ENCODE measurements around the gene OTOG.

Gene OTOG

DNA sequence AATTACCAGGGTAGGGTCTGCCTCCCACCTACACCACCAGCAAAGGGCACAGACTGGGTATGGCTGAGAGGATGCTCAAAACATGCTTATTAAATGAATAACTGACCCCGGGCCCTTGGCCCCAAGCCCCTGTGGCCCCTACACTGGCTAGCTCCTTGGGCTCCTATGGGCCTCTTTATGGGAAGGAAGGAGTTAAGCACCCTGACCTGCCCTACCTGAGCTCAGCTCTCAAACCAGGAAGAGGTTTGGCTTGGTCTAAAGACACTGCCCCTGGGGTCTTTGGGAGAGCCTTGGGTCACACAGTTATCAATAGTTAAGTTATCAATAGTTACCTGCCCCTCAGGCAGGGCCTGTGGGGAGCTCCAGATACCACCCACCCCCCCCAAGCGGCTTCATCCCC is 4.0 kb upstream of the OTOG start:
- no peak for DNase-seq

DNA sequence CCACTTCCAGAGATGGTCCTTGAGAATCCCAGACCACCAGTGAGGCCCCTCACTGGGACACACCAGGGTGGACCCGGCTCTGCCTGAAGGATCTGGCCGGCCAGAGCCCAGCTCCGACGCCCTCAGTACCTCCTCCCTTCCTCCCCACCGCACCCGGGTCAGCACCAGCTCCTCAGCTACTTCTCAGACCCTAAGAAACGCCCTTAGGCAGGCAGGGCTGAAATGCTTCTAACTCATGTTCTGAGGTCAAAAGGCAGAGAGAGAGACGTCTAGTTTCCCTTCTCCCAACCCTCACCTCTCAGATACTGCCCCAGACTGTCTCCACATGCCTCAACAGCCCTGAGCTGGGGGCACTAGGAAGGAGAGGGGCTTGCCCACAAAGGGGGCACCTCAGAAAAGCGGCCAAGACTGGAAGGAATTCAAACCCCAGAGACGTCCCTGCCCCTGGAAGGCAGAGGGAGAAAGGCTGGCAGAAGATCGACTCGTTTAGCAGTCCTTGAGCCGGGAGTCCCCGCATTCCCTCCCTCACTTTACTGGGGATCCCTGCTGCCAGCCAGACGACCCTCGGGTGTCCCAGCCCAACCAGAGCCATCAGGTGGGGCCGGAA is 3.4 kb upstream of the OTOG start:
- DNase-seq, result no peak

DNA sequence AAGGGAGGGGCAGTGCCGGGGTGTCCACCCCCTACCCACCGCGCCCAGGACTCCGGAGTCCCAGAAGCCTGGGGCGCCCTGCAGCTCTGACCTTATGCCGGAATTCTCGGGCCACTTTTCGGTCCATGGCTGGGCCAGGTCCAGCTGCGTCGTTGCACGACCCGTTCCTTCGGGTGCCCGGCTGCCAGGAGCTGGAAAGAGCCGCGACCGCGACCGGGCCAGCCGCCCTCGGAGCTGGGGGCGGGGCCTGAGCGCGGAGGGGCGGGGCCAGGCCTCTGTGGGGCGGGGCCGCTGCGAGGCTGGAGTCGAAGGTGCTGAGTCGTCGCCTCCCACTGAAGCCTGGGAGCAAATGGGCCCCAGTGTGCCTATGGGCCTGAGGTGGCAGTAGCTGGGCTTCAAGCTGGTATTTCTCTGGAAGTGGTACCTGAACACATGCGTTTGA is 2.9 kb upstream of the OTOG start, which contains the start of gene USH1C:
USH1C (minus strand) TSS at position 236 of the 442 bp plus-strand sequence; CDS start at position 127, 109 bp downstream.
- no peak for DNase-seq

DNA sequence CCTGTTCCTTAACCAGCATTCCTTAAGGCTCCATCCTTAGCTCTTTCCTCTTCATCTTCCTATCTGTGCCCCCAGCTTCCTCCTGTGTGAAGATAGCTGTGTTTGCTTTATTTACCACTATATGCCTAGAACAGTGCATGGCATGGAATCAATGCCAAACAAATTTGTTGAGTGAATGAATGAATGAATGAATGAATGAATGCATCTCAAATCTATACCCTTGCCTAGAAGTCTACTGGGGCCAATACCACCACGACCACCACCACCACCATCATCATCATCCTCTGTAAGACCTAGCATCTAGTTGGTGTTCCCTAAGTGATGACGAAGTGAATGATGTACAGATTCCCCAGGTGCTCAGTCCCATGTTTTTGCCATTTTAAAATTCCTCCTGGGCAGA is 819 bp upstream of the OTOG start:
- DNase-seq, result no peak

DNA sequence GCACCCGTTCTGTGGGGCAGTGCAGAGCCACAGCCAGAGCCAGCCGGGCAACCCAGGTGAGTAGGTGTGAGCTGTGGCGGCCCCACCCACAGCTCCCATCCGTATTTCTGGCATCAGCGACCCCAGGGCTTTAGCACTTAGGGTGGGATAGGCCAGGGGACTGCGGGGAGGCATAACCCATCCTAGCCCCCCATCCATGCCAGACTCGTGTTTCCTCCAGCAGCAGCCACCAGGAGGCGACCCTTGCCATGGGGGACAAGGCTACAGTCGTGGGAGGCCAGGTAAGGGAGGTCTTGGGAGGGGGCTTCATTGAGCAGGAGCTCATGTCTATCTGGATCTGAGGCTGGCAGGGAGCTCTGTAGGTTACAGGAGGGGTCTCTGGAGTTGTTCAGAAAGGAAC is 873 bp downstream of the OTOG start:
- no peak for DNase-seq

DNA sequence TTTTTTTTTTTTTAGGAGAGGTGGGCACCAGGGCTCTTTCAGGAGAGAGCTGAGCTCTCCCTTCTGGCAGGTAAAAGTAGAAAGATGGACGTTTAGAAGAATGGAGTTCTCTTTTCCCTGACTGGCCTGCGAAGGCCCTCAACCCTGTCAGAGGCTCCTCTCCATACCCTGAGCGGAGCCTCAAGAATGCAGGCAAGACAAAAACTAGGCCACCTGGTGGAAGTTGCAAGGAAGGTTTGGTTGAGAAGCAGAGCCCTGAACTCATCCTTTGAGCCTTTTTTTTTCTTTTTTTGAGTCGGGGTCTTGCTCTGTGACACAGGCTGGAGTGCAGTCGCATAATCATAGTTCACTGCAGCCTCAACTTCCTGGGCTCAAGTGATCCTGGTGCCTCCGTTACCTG is 1.4 kb downstream of the OTOG start:
- no peak for DNase-seq

DNA sequence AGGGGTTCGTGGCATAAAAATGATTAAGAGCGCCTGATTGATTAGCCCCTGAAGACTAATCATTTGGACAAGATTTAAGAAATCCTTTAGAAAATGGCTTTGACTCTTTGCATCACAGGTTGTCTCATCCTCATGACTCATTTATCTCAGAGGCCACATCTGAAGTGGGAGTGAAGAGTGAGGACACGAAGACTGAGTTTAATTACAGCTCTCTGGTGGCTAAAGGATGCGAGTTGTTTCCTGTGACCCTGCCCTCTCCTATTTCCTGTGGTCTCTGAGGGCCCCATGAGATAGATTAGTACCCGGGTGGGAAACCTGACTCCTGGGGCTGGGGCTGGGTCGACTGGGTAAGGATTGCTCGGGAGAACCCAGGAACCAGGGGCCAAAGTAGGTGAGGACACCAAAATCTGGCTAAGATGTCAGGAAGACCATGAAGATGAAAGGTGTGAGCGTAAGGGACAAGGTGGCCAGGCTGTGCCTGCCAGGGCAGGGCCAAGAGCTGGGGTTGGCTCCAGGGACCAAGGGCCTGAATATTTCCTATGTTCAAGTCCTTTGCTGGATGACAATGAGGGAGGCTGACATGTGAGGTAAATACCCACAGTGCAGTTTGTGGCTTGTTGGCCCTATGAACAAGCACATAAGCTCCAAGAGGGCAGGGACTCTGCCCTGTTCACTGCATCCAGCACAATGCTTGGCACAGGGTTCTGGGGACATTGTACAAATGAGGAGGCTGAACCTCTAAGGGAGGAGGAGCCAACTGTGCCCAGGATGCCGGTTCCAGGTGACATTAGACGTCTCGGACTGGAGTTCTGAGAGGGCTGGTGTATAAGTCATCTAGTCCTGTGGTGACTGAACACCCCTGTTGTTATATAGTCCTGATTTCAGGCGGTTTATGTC is 3.6 kb downstream of the OTOG start:
- no peak for DNase-seq

DNA sequence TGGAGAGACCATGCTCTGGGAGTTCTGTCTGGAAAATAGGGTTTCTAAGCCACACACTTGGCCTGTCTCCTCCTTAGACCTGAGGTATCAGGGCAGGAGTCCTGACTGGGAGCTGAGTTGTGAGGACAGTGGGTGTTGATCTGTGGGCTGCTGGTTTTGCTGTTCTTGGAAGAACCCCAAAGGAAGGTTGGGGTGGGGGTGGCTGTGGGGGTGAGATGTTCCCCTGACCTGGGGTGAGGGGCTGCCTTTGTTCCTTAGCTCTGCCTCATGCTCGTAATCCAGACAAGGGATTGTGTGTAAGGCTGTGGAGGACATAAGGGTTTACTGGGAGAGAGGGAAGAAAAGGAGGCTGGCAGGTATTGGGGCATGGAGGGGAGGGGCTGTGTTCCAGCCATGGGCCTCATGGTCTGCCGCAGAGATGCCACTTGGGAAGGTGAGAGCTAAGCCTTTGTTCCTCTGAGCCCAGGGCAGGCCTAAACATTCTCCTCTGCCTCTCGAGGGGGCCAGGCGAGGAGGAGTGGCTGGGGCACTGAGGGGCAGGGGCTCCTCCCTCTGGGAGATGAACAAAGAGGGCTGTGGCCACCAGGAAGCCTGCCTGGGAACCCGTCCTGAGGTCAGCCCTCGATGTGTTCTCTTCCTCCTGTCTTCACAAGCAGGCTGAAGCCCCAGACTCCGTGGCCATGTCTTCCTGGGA is 4.4 kb downstream of the OTOG start:
- no peak for DNase-seq

DNA sequence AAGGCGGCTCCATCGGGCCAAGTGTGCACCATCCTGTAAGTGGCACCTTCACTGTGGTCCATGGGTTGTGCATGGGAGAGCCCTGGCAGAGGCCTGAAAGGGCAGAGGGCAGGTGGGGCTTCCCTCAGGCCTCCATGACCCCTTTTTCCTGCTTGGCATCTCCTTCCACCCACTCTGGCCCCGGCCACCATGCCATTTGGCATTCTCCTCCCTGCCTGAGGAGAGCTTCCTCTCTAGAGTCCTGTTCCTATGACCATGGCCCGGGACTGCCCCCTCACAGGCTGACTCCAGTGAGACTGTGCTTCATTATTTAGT is 4.9 kb downstream of the OTOG start:
- no peak for DNase-seq

DNA sequence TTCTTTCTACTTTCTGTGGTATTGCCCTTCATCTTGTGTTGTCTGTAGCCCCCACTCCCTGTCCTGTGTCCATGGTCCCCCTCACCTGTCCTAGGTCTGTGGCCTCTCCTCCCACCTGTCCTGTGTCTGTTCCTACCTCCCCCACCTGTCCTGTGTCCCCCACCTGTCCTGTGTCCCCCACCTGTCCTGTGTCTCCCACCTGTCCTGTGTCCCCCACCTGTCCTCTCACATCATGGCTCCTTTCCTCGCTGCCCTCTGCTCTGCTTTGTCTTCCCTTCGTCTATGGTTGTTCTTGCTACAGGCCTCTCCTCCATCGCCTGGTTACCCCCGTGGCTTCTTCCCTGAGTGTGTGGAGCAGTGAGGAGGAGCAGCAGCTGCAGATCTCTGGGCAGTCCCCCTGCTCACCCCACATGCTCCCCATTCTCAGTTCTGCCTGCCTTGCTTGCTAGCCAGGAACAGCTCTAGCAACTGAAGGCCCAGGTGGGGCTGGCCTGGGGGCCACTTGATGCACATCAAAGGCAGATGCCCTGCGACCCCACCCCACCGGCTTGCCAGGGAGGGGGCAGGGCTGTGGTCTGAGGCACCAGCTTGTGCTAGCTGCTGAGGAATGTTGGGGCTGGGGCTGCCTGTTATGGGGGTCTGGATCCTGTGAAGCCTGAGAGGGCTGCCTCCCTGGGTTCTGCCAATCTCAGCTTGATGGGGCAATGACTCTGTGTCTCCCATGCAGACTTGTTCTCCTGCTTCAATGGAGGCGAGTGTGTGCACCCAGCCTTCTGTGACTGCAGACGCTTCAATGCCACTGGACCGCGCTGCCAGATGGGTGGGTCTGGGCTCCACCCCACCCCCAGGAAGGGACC is 5.6 kb downstream of the OTOG start:
- no peak for DNase-seq

DNA sequence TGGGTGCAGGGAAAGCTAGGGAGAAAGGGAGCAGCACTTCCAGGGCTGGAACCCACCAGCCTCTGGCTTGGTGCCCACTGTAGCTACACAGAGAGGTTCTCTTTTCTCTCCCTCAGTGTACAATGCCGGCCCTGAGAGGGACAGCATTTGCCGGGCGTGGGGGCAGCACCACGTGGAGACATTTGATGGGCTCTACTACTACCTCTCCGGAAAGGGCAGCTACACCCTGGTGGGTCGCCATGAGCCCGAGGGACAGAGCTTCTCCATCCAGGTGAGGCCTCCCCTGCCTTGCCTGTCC is 6.1 kb downstream of the OTOG start:
- no peak for DNase-seq

DNA sequence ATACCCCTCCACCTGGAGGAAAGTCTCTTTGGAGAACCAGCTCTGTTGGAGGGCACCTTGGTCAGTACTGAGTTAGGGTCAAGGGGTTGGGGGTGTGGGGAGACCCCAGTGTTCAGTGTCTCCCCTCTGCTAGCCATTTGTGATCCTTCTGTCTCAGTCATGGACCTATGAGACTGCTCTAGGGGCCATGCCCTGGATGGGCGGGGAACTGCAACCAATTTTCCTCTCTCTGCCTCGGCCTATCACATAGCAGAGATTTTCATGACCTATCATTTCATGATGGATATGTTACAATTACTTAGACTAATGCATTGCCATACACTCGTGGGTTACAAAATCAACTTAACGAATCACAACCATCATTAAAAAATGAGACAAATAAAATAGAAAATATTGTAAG is 7.4 kb downstream of the OTOG start:
- DNase-seq, result no peak

DNA sequence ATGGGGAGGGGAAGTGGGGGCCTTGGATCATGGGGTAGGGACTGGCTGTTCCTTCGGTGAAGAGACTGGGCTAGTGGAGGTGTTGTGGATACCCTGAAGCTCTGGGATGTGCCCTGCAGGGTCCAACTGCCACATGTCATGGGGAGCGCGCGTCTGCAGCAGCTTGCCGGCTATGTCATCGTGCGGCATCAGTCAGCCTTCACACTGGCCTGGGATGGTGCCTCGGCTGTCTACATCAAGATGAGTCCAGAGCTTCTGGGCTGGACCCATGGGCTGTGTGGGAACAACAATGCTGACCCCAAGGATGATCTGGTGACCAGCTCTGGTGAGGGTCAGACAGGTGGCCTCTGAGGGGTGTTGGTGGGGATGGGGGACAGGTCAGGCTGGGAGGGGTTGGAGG is 9.9 kb downstream of the OTOG start:
- DNase-seq, result no peak

DNA sequence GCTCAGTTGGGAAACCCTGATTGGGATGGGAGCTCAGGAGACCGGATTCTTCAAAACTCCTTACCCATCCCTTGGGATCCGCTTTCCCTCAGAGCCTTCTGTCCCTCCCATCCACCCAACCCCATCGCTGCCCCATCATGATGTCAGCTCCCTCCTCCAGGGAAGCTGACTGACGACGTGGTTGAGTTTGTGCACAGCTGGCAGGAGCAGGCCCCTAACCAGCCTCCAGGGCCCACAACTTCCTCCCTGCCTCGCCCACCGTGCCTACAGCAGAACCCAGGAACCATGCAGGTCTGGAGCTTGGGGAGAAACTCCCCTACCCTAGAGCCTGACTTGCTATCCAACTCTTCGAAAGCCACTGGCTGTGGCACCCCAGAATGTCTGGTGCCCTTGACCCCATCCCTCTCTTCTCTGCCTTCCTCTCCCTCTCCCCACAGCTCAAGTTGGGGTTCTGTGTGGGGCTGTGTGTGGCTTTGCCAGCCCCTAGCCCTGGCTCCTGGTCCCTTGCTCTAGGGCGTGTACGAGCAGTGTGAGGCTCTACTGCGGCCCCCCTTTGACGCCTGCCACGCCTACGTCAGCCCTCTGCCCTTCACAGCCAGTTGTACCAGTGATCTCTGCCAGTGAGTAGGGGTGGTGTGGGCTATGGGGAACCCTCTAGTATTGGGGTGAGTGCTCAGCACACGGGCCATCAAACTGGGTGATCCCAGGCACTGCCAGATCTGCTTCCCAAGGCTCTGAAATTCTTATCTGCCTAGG is 11.1 kb downstream of the OTOG start:
- DNase-seq, result no peak

DNA sequence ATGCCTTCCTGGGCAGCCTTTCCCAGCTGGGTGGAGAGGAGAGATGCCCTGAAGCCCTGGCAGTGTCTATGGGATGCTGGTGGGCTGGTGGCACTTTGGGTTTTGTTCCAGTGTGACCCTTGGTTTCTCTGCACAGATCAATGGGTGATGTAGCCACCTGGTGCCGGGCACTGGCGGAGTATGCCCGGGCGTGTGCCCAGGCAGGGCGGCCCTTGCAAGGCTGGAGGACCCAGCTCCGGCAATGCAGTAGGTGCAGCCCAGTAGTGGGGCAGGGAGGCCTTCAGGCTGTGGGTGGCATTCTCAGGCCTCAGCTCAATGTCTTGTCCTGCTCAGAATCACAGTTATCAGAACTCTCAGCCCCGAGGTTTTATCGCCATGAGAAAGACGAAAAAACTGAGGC is 11.9 kb downstream of the OTOG start:
- DNase-seq, result no peak

DNA sequence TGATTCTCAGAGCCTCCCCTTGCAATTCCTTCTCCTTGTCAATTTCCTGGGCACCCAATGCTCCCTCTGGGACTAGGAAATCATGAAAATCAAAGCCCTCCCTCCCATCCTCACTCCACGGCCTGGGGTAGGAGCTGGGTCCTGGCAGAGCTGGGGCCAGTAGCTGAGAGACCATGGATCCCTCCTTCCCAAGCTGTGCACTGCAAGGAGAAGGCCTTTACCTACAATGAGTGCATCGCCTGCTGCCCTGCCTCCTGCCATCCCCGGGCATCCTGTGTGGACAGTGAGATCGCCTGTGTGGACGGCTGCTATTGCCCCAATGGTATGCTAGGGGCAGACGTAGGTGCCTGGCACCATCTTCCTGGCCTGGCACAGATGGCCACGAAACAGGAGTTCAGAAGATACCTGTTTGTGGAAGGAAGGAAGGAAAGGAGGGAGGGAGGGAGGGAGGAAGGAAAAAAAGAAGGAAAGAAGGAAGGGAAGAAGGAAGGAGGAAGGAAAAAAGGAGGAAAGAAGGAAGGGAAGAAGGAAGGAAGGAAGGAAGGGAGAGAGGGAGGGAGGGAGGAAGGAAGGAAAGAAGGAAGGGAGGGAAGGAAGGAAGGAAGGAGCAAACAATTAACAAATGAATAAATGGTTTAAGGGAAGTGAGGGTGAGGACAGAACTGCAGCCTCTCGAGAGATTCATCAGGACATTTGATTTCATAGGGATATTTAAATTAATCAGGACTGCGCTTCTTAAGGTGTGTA is 12.5 kb downstream of the OTOG start:
- no peak for DNase-seq

DNA sequence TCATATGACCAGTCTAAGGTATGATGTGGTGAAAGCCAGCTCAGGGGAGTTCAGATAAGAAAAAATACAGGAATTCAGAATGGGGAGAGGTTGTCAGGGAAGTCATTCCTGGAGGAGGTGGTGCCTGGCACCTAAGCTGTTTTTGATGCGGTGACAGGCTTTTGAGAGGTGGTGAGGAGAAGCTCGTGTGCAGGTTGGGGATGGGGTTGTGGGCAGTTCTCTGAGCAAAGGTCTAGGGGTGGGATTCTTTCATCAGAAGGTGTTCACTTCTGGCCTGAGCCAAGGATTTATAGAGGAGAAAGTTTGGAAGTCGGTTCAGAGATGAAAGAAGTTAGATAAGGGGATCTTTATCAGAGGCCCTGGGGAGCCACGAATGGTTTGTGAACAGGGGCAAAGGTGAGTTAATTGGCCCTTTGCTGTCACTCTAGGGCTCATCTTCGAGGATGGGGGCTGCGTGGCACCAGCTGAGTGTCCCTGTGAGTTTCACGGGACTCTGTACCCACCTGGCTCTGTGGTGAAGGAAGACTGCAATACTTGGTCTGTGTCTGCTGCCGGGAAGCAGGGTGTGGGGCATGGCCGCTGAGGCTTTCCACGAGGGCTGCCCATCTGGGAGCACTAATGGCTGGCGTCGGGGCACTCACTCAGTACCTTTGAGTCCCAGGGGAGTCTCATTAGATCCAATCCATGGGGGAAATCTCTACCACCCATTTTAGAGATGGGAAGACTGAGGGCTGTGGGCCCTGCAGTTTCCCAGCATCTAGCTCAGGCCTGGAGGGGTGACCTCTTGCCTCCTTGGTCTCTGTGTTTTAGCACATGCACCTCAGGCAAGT is 13.4 kb downstream of the OTOG start:
- no peak for DNase-seq

DNA sequence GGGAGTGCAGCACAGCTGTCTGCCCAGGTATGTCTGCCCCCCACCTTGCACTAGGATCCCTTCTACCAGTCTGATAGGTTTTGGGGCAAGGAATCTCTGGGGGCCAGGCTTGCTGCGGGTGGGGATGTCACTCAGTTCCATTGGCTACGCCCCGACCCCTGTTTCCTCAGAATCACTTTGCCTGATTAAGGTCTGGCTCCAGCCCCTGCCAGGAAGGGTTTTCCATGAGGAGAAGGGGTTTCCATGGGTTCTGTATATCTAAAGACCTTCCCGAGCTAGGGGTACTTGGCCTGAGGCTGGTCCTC is 14.0 kb downstream of the OTOG start:
- DNase-seq, result no peak

DNA sequence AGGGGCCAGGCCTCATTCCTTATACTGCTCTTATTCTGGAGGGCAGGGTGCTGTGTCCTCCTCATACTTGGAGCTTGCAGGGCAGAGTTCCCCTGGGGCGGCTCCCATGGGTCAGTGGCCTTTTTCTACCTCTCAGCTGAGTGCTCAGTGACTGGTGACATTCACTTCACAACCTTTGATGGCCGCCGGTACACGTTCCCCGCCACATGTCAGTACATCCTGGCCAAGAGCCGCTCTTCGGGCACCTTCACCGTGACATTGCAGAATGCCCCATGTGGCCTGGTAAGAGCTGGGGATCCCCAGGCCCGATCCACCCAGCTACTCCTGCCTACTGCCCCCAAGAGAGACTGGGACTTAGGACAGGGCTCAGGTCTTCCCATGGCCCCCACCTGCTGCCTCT is 14.5 kb downstream of the OTOG start:
- DNase-seq, result no peak

DNA sequence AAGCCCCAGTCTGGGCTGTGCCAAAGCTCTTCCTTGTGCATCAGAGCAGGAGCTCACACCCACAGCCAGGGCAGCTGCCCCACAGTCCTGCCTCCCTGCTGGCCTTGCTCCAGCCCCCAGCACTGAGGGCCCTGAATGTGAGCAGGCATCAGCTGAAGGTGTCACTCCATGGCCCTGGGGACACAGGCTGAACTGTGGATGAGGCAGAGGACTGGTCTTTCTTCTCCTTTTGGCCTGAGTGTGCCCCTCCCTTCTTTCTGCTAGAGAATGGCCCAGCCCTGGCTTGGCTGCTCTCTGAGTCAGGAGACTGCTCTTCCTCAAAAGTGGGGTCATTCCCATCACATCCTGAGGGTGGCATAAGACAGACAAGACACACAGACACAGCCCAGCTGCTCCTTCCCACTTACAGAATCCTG is 16.2 kb downstream of the OTOG start:
- no peak for DNase-seq

Measured in hippocampal formation (tissue), 2 donors.